Upper lobe of left lung (tissue), 4 donors: ENCODE measurements around the gene IL1RAPL2.

Source experiments
- CTCF ChIP-seq, 6 experiments: fragments of 450-650 bp in 4 of 6; fragments of 200-600 bp in 2 of 6; sonication (generic) in 2 of 6; IDR thresholded peaks; one replicate each; pipeline ENCODE4 v1.5.1; 2016 to 2019; ENCODE audit warnings: antibody characterized with exemption in 6 of 6
- EP300 ChIP-seq, 4 donors: sonication (generic); formaldehyde crosslinking; IDR thresholded peaks; one replicate each; pipeline ENCODE4 v1.5.1; 2017; ENCODE audit warnings: antibody characterized with exemption in 4 of 4, control low read depth in 2 of 4
- POLR2A ChIP-seq, 4 donors: fragments of 450-650 bp; IDR thresholded peaks; one replicate each; pipeline ENCODE4 v1.5.1; 2016 to 2017; ENCODE audit warnings: antibody characterized with exemption in 4 of 4, mild to moderate bottlenecking in 2 of 4
- POLR2AphosphoS5 ChIP-seq, 2 donors: sonication (generic); formaldehyde crosslinking; IDR thresholded peaks; one replicate each; pipeline ENCODE4 v1.5.1; 2017; ENCODE audit warnings: antibody characterized with exemption in 2 of 2

GRCh38 chrX:105610411-105610810 is 1044.4 kb downstream of the IL1RAPL2 start:
- TF ChIP-seq CTCF (IDR thresholded peaks at IDR 0.05) (no peak), POLR2A (IDR thresholded peaks at IDR 0.05) (no peak), POLR2AphosphoS5 (IDR thresholded peaks at IDR 0.05) (no peak), EP300 (IDR thresholded peaks at IDR 0.05) (no peak)
